Heart right ventricle (tissue), 16 donors: ENCODE data around the gene BCKDHB. TPM values are rescaled to one million over a fixed set of nuclear protein-coding genes. Genes with fewer than 3 reads are reported as not detected.

Source experiments
- ATAC-seq, 8 donors: fragments of 200-7000 bp; cut with Tn5 transposase; one replicate each; pipeline ENCODE4 v1.9.1; 2020; ENCODE audit warnings: mild to moderate bottlenecking in 8 of 8, moderate library complexity in 8 of 8, moderate number of reproducible peaks in 1 of 8
- DNase-seq, 2 donors: peaks; one replicate each; pipeline ENCODE4 v3.0.0-alpha.2; 2020
- H3K27ac ChIP-seq, 10 donors: fragments of 200-600 bp; sonication (generic) in 2 of 10; one replicate each; pipeline versions ENCODE4 v1.5.0 to v1.8.0; 2020 to 2022; ENCODE audit warnings: mild to moderate bottlenecking in 3 of 10
- H3K27me3 ChIP-seq, 7 donors: fragments of 200-600 bp; one replicate each; pipeline ENCODE4 v1.8.0; 2021 to 2022; ENCODE audit warnings: mild to moderate bottlenecking in 2 of 7
- H3K36me3 ChIP-seq, 9 donors: fragments of 200-600 bp; sonication (generic) in 1 of 9; one replicate each; pipeline versions ENCODE4 v1.5.0 to v1.8.0; 2020 to 2022; ENCODE audit warnings: mild to moderate bottlenecking in 2 of 9
- H3K4me1 ChIP-seq, 9 donors: fragments of 200-600 bp; sonication (generic) in 1 of 9; one replicate each; pipeline versions ENCODE4 v1.5.0 to v1.8.0; 2020 to 2022; ENCODE audit warnings: mild to moderate bottlenecking in 4 of 9
- H3K4me3 ChIP-seq, 10 donors: fragments of 200-600 bp; sonication (generic) in 2 of 10; one replicate each; pipeline versions ENCODE4 v1.5.0 to v1.8.0; 2020 to 2022; ENCODE audit warnings: mild to moderate bottlenecking in 7 of 10, moderate library complexity in 2 of 10
- H3K9me3 ChIP-seq, 11 donors: fragments of 200-600 bp in 10 of 11; sonication (generic) in 2 of 11; one replicate each; pipeline versions ENCODE4 v1.5.0 to v1.8.0; 2013 to 2022; ENCODE audit warnings: mild to moderate bottlenecking in 2 of 11, control low read depth in 1 of 11, moderate library complexity in 1 of 11
- CTCF ChIP-seq, 9 donors: fragments of 200-600 bp; sonication (generic) in 2 of 9; IDR thresholded peaks; one replicate each; pipeline versions ENCODE4 v1.5.0 to v1.8.0; 2021 to 2022; ENCODE audit warnings: antibody characterized with exemption in 9 of 9, mild to moderate bottlenecking in 5 of 9, moderate library complexity in 1 of 9
- WGBS, 2 donors: extraction: QIAGEN DNeasy Blood & Tissue Kit; methylation state at CpG; one replicate each; pipeline ENCODE4 v1.1.7; 2013; ENCODE audit warnings: inconsistent platforms in 1 of 2; 5-methylcytosine and 5-hydroxymethylcytosine counted together
- intact Hi-C, 10 donors: fragments of 100-400 bp; cut with DNase I; formaldehyde crosslinking; loops; one replicate each; pipeline versions ENCODE4 v1.11.1 to v1.14.2; 2022
- polyA plus RNA-seq, 2 donors: library from polyadenylated mRNA; stranded (reverse); fragments of 200-250 nt; gene quantifications; one replicate each; pipeline ENCODE4 v1.2.3, GENCODE V29; 2013
- total RNA-seq, 10 donors: library from RNA; stranded (reverse); fragmentation: NEBNext Ultra II Directional in 3 of 10; extraction: Animal tissue kit (Norgen Biotek cat#: 25700) in 3 of 10; gene quantifications; one replicate each; pipeline versions ENCODE4 v1.2.1 to v1.2.4, GENCODE V29; 2021 to 2023
- donor health status: Arrhythmogenic right ventricular cardiomyopathy.
- donor health status: ischemic (EF 13 %, LVEDD 7.1; RV severe dilation, severe dysfunction).
- donor health status: healthy with polysubstance abuse.
- donor health status: DM: no; HTN: yes; CAD: no.
- donor health status: DM: no; HTN: no; CAD: no.
- donor health status: ischemic (EF 25% LVEDD 6.9; RV normal size, moderate dysfunction).
- donor health status: ischemic (EF 25% LVEDD 5.7; RV mildly dilated, moderate dysfunction).
- donor health status: healthy.
- donor health status: DM: yes; HTN: yes; CAD: no.
- donor health status: Ischemic cardiomyopathy.
- donor health status: ischemic (EF 35%, LVEDD 5.7; RV mildly dilated, moderate dysfunction).
- donor health status: nonischemic (EF 11% LVEDD 7.7; RV severe dilation, severe dysfunction).
- donor health status: DM: yes; HTN: yes; CAD: no.
- donor health status: PGD.
- donor health status: ischemic (EF 29% LVEDD 5.4; RV normal size, mild dysfunction).
- donor health status: nonischemic (EF 23%, LVEDD 6.1; RV moderate dilation, normal function).

The BCKDHB gene
- total and polyA plus RNA-seq, 12 donors: 7.1 to 46.4 (median 31.2) TPM

GRCh38 chr6:80325742-80326141, 219.3 kb downstream of the BCKDHB start:
- 51 to 57% methylated on average over 3 of the region's 3 CpGs for WGBS, 2 donors
- intact Hi-C loops: no loop called here
- Histone ChIP-seq H3K27me3 (no peaks in the 10 kb centered on the region), H3K4me3 (no peak overlapping the region), H3K9me3 (no peaks in the 10 kb centered on the region), H3K36me3 (no peaks in the 10 kb centered on the region), H3K27ac (no peak overlapping the region), H3K4me1 (peaks cover 0 to 4% (median 0%) of the 10 kb centered on the region in 9 donors)
- no peak for ATAC-seq
- DNase-seq: no peak
- no peak for TF ChIP-seq CTCF (IDR thresholded peaks at IDR 0.05)

DNA sequence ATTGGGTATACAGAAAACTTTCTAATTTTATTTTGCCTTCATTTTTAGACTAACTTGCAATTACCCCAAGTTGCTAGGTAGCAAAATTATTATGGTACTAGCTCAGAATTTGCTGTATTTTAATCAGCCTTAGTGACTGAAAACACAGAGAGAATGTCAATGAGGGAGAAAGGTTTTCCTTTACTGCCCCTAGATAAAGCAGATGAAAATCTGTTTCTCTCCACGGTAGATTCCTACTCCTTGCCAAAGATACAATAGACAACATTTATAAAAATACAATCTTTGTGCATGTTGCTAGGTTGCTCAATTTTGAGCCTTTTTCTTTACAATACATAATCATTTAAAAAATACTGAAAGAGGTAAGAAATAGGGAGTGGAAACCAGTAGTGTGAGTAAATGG, 222.2 kb downstream of the BCKDHB start:
- no peak overlapping the region for H3K4me3 ChIP-seq
- peaks cover 0 to 4% (median 0%) of the 10 kb centered on the region in 9 donors for H3K4me1 ChIP-seq
- 28 to 31% methylated on average over 1 of the region's 1 CpG for WGBS, 2 donors
- no peaks in the 10 kb centered on the region for H3K27me3 ChIP-seq
- no peaks in the 10 kb centered on the region for H3K9me3 ChIP-seq
- intact Hi-C loops: no loop called here
- no peak overlapping the region for H3K27ac ChIP-seq
- no peaks in the 10 kb centered on the region for H3K36me3 ChIP-seq
- DNase-seq (no peak), ATAC-seq (no peak)
- no peak for TF ChIP-seq CTCF (IDR thresholded peaks at IDR 0.05)

GRCh38 chr6:80329496-80329895, 223.0 kb downstream of the BCKDHB start:
- H3K27ac ChIP-seq: no peak overlapping the region
- no peaks in the 10 kb centered on the region for H3K27me3 ChIP-seq
- H3K4me1 ChIP-seq: peaks cover 0 to 4% (median 0%) of the 10 kb centered on the region in 9 donors
- intact Hi-C loops: no loop called here
- no peak for TF ChIP-seq CTCF (IDR thresholded peaks at IDR 0.05)
- H3K9me3 ChIP-seq: no peaks in the 10 kb centered on the region
- H3K4me3 ChIP-seq: no peak overlapping the region
- ATAC-seq (no peak), DNase-seq (no peak)
- no peaks in the 10 kb centered on the region for H3K36me3 ChIP-seq

DNA sequence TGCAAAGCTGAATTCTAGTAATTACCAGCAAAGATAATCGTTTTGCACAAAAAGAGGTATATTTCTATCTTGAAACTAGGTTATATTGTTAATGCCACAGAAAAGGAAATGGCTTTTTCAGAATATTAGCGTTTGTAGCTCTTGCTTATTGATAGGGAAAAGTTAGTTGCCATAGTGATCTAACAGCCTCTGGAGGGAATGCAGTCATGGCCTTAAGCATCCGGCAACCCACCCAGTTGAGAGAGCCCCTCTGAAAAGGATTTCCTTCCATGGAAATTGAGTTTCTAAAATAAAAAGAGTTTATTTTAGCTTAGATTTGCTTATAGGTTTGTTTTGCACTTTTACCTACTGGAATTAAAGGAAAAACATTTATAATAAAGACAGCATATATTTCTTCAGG, 224.5 kb downstream of the BCKDHB start:
- DNase-seq (no peak), ATAC-seq (no peak)
- Histone ChIP-seq H3K27me3 (no peaks in the 10 kb centered on the region), H3K36me3 (no peaks in the 10 kb centered on the region), H3K9me3 (no peaks in the 10 kb centered on the region), H3K27ac (no peak overlapping the region), H3K4me1 (peaks cover 0 to 1% (median 0%) of the 10 kb centered on the region in 9 donors), H3K4me3 (no peak overlapping the region)
- intact Hi-C loops: loop anchor here in 5 of 10 donors (10.0 kb wide), 4 partner anchors 106 to 1424 kb away; partner anchors contain the start of gene TENT5A (in 1 of the 5)
- WGBS, 2 donors: 57 to 65% methylated on average over 3 of the region's 3 CpGs
- no peak for TF ChIP-seq CTCF (IDR thresholded peaks at IDR 0.05)
